Measurements from ENCODE around the gene SETBP1. TPM values are rescaled to one million over a fixed set of nuclear protein-coding genes. Genes with fewer than 3 reads are reported as not detected.

SETBP1 gene
- total RNA-seq, 1 donor: 22.8 TPM

- Histone ChIP-seq H2AFZ (ENCODE audit: low read length) (no peak overlapping the region), H3K9me3 (ENCODE audit: low read depth, low read length) (no peaks in the 10 kb centered on the region), H3K27ac (ENCODE audit: low read depth, low read length) (no peak overlapping the region), H3K4me1 (ENCODE audit: insufficient read depth, low read length) (no peaks in the 10 kb centered on the region), H3K27me3 (ENCODE audit: insufficient read depth, low read length) (peaks cover 13% of the 10 kb centered on the region), H4K20me1 (ENCODE audit: insufficient read depth, low read length) (no peaks in the 10 kb centered on the region), H3K4me2 (ENCODE audit: insufficient read depth, low read length) (no peak overlapping the region), H3K36me3 (ENCODE audit: insufficient read depth, low read length) (no peaks in the 10 kb centered on the region), H3K4me3 (ENCODE audit: insufficient read depth, low read length) (no peak overlapping the region), H3K79me2 (ENCODE audit: insufficient read depth, low read length) (no peaks in the 10 kb centered on the region)
- TF ChIP-seq CTCF (IDR thresholded peaks at IDR 0.05; ENCODE audit: extremely low read depth, low read depth, low read length): no peak
- no peak for DNase-seq (ENCODE audit: insufficient read length, low spot score, missing footprints)
Observed at GRCh38 chr18:44764863-44765262, 84.2 kb downstream of the SETBP1 start.

DNA sequence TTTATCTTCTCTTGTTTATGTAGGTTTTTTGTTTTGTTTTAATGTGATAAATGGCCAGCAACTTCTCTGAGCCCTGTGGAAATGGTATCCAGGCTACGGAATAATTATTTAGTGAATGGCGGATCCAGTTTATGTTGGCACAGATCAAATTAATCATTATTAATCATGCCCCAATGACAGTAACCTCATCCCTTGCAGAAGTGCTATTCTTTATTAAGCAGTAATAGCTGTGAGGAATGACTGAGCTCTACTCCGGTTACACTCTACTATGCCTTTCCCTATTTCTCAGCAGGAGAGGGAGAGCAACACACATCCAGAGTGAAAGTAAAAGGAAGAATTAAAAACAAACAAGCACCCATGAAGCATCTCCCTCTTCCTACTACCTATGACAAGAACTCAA is 84.8 kb downstream of the SETBP1 start:
- no peak overlapping the region for H3K4me2 ChIP-seq (ENCODE audit: insufficient read depth, low read length)
- H3K27ac ChIP-seq (ENCODE audit: low read depth, low read length): no peak overlapping the region
- no peaks in the 10 kb centered on the region for H3K4me1 ChIP-seq (ENCODE audit: insufficient read depth, low read length)
- no peak overlapping the region for H3K4me3 ChIP-seq (ENCODE audit: insufficient read depth, low read length)
- H3K9me3 ChIP-seq (ENCODE audit: low read depth, low read length): no peaks in the 10 kb centered on the region
- no peaks in the 10 kb centered on the region for H4K20me1 ChIP-seq (ENCODE audit: insufficient read depth, low read length)
- peaks cover 13% of the 10 kb centered on the region for H3K27me3 ChIP-seq (ENCODE audit: insufficient read depth, low read length)
- no peak overlapping the region for H2AFZ ChIP-seq (ENCODE audit: low read length)
- no peak for TF ChIP-seq CTCF (IDR thresholded peaks at IDR 0.05; ENCODE audit: extremely low read depth, low read depth, low read length)
- H3K79me2 ChIP-seq (ENCODE audit: insufficient read depth, low read length): no peaks in the 10 kb centered on the region
- DNase-seq (ENCODE audit: insufficient read length, low spot score, missing footprints): no peak
- no peaks in the 10 kb centered on the region for H3K36me3 ChIP-seq (ENCODE audit: insufficient read depth, low read length)

- Histone ChIP-seq H3K4me3 (ENCODE audit: insufficient read depth, low read length) (no peak overlapping the region), H3K4me1 (ENCODE audit: insufficient read depth, low read length) (no peaks in the 10 kb centered on the region), H3K36me3 (ENCODE audit: insufficient read depth, low read length) (no peaks in the 10 kb centered on the region), H3K79me2 (ENCODE audit: insufficient read depth, low read length) (no peaks in the 10 kb centered on the region), H2AFZ (ENCODE audit: low read length) (no peak overlapping the region), H4K20me1 (ENCODE audit: insufficient read depth, low read length) (no peaks in the 10 kb centered on the region), H3K27me3 (ENCODE audit: insufficient read depth, low read length) (peaks cover 13% of the 10 kb centered on the region), H3K27ac (ENCODE audit: low read depth, low read length) (no peak overlapping the region), H3K9me3 (ENCODE audit: low read depth, low read length) (no peaks in the 10 kb centered on the region), H3K4me2 (ENCODE audit: insufficient read depth, low read length) (no peak overlapping the region)
- TF ChIP-seq CTCF (IDR thresholded peaks at IDR 0.05; ENCODE audit: extremely low read depth, low read depth, low read length): no peak
- DNase-seq (ENCODE audit: insufficient read length, low spot score, missing footprints): no peak
Observed at GRCh38 chr18:44766450-44766849, 85.8 kb downstream of the SETBP1 start.

DNA sequence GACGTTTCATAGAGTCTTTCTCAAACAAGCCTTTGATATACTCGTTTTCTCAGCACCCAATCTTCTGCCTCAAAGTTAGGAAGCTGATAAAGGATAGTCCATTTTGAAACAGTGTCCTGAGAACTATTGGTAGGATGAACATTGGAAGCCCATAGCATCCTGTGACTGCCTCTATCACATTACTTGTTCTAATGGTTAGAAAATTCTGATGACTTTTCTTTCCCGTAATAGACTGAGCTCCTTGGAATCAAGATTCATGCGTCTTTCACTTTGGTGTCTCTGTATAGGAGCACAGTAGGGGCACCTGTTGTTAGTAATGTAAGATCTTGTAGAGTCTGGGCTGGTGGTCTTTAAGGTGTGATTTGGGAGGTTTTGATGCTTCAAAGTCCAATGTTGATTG is 87.1 kb downstream of the SETBP1 start:
- Histone ChIP-seq H3K4me1 (ENCODE audit: insufficient read depth, low read length) (no peaks in the 10 kb centered on the region), H3K79me2 (ENCODE audit: insufficient read depth, low read length) (no peaks in the 10 kb centered on the region), H2AFZ (ENCODE audit: low read length) (no peak overlapping the region), H3K36me3 (ENCODE audit: insufficient read depth, low read length) (no peaks in the 10 kb centered on the region), H3K4me2 (ENCODE audit: insufficient read depth, low read length) (no peak overlapping the region), H3K27ac (ENCODE audit: low read depth, low read length) (no peak overlapping the region), H3K4me3 (ENCODE audit: insufficient read depth, low read length) (no peak overlapping the region), H3K27me3 (ENCODE audit: insufficient read depth, low read length) (peaks cover 13% of the 10 kb centered on the region), H4K20me1 (ENCODE audit: insufficient read depth, low read length) (no peaks in the 10 kb centered on the region), H3K9me3 (ENCODE audit: low read depth, low read length) (no peaks in the 10 kb centered on the region)
- DNase-seq (ENCODE audit: insufficient read length, low spot score, missing footprints): no peak
- TF ChIP-seq CTCF (IDR thresholded peaks at IDR 0.05; ENCODE audit: extremely low read depth, low read depth, low read length): no peak

Measured in osteoblast (primary cell).